GM04504 (cell line): Measurements from ENCODE around the gene HSD3B7.

Experiments
- DNase-seq: peaks from one replicate; pipeline ENCODE4 v3.0.0-alpha.2; 2012; ENCODE audit warnings: low read depth

The HSD3B7 gene

GRCh38 chr16:31023627-31024226, 38.7 kb downstream of the HSD3B7 start:
- DNase-seq: no peak

- no peak for DNase-seq
These were observed 40.3 kb downstream of the HSD3B7 start for GRCh38 chr16:31025339-31025738.

- no peak for DNase-seq
These were observed 44.3 kb downstream of the HSD3B7 start for GRCh38 chr16:31029272-31029671.

GRCh38 chr16:31031276-31031675, 46.3 kb downstream of the HSD3B7 start:
- no peak for DNase-seq

GRCh38 chr16:31032736-31033708, 48.0 kb downstream of the HSD3B7 start, which contains the start of gene STX4:
TSS of gene STX4 (plus strand) at chr16:31033558. CDS start at chr16:31033806, 248 bp downstream.
- DNase-seq: peak; percentile 93

GRCh38 chr16:31033709-31034492, 48.9 kb downstream of the HSD3B7 start:
- DNase-seq: peak; percentile 65

GRCh38 chr16:31036691-31037090, 51.7 kb downstream of the HSD3B7 start:
- no peak for DNase-seq
